Thyroid gland (tissue), 4 donors: Measurements from ENCODE around the gene MAGI2. TPM values are rescaled to one million over a fixed set of nuclear protein-coding genes. Genes with fewer than 3 reads are reported as not detected.

Experiments used
- DNase-seq, 2 donors: peaks; one replicate each; pipeline ENCODE4 v3.0.0-alpha.2; 2019
- H3K27ac ChIP-seq, 3 donors: fragments of 200-600 bp; sonication (generic); 1 replicate in 2 of 3; 2 replicates in 1 of 3; pipeline ENCODE4 v1.5.1; 2016 to 2019; ENCODE audit warnings: mild to moderate bottlenecking in 1 of 3, moderate library complexity in 1 of 3
- H3K27me3 ChIP-seq: fragments of 200-600 bp; sonication (generic); one replicate; pipeline ENCODE4 v1.5.1; 2019
- H3K36me3 ChIP-seq, 2 donors: fragments of 200-600 bp; sonication (generic); one replicate each; pipeline ENCODE4 v1.5.1; 2016 to 2019
- H3K4me1 ChIP-seq, 2 donors: fragments of 200-600 bp; sonication (generic); one replicate each; pipeline ENCODE4 v1.5.1; 2017 to 2019
- H3K4me3 ChIP-seq, 3 donors: fragments of 200-600 bp; sonication (generic); replicated peaks in 1 of 3; 1 replicate in 2 of 3; 2 replicates in 1 of 3; pipeline ENCODE4 v1.5.1; 2016; ENCODE audit warnings: mild to moderate bottlenecking in 1 of 3
- H3K9me3 ChIP-seq: fragments of 200-600 bp; sonication (generic); one replicate; pipeline ENCODE4 v1.5.1; 2017
- POLR2A ChIP-seq, 2 donors: fragments of 450-650 bp; IDR thresholded peaks; one replicate each; pipeline ENCODE4 v1.6.1; 2017; ENCODE audit warnings: antibody characterized with exemption in 2 of 2, mild to moderate bottlenecking in 2 of 2, moderate library complexity in 1 of 2
- WGBS, 2 donors: methylation state at CpG; one replicate each; pipeline ENCODE4 v1.1.5; 2017; 5-methylcytosine and 5-hydroxymethylcytosine counted together
- intact Hi-C: fragments of 100-400 bp; cut with DNase I; formaldehyde crosslinking; loops from one replicate; pipeline ENCODE4 v1.15.1; 2023
- total RNA-seq, 4 donors: library from RNA; depleted of rRNA; stranded (reverse); fragments of >200 nt; gene quantifications; one replicate each; pipeline ENCODE4 v1.2.3, GENCODE V29; 2016
- TF ChIP-seq, protein P1 (sequence below), 6 experiments: fragments of 200-600 bp in 3 of 6; fragments of 450-650 bp in 3 of 6; sonication (generic) in 3 of 6; IDR thresholded peaks; one replicate each; pipeline ENCODE4 v1.5.1; 2016 to 2019; ENCODE audit warnings: antibody characterized with exemption in 6 of 6, mild to moderate bottlenecking in 2 of 6, inconsistent platforms in 1 of 6, moderate library complexity in 1 of 6

The MAGI2 gene
- total RNA-seq, 4 donors from 2014 or later = 20.7 to 31.1 (median 26.0) TPM

DNA sequence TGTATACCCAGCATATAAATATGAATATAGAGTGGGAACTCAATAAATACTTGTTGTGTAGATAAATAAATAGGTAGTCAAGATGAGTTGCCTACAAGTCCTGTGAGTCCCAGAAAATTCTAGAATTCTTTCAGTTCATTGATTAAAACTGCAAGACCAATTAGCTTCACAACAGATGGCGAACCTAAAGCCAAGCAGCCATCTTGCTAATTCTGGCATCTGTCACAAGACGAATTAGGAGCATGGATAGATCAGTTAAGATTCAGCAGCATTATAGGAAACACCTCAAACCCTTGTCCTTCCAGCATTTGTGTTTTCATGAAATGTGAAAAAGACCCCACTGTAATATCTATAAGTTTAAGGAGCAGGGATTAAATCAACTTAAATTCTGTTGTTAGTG, 552.7 kb downstream of the MAGI2 start:
- 86 to 90% methylated on average over 2 of the region's 2 CpGs for WGBS, 2 donors
- intact Hi-C loops = no loop called here

DNA sequence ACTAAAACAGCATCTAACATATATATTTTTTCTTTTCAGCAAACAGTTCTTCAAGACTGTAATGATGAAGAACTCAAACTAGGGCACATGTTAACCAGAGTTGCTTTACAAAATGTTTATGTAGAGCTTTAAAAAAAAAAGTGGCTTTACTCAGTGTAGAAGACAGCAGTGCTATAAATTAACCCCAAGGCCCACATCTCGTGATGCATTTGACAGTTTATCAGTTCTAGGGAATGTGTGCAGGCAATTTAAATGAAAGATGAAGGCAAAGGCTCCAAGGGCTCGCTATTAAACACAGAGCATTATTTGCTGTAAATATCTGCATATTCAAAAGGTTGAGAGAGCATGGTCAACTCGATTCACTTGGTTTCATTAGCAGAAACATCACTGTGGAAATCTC, 558.1 kb downstream of the MAGI2 start:
- intact Hi-C loops = no loop called here
- TF ChIP-seq, protein P1, sequence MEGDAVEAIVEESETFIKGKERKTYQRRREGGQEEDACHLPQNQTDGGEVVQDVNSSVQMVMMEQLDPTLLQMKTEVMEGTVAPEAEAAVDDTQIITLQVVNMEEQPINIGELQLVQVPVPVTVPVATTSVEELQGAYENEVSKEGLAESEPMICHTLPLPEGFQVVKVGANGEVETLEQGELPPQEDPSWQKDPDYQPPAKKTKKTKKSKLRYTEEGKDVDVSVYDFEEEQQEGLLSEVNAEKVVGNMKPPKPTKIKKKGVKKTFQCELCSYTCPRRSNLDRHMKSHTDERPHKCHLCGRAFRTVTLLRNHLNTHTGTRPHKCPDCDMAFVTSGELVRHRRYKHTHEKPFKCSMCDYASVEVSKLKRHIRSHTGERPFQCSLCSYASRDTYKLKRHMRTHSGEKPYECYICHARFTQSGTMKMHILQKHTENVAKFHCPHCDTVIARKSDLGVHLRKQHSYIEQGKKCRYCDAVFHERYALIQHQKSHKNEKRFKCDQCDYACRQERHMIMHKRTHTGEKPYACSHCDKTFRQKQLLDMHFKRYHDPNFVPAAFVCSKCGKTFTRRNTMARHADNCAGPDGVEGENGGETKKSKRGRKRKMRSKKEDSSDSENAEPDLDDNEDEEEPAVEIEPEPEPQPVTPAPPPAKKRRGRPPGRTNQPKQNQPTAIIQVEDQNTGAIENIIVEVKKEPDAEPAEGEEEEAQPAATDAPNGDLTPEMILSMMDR (IDR thresholded peaks at IDR 0.05) = no peak
- no peak for DNase-seq
- no peak overlapping the region for H3K4me3 ChIP-seq
- no peaks in the 10 kb centered on the region for H3K36me3 ChIP-seq
- H3K27me3 ChIP-seq = no peaks in the 10 kb centered on the region
- WGBS, 2 donors = 77 to 78% methylated on average over 3 of the region's 3 CpGs
- no peaks in the 10 kb centered on the region for H3K4me1 ChIP-seq
- no peak overlapping the region for H3K27ac ChIP-seq
- H3K9me3 ChIP-seq = no peaks in the 10 kb centered on the region

More for the DNA sequence above, 552.7 kb downstream of the MAGI2 start:
- Histone ChIP-seq H3K36me3 (no peaks in the 10 kb centered on the region), H3K9me3 (no peaks in the 10 kb centered on the region), H3K27ac (no peak overlapping the region), H3K4me3 (no peak overlapping the region), H3K27me3 (no peaks in the 10 kb centered on the region), H3K4me1 (no peaks in the 10 kb centered on the region)
- no peak for DNase-seq
- TF ChIP-seq, protein P1 (IDR thresholded peaks at IDR 0.05) = no peak
- no peak for TF ChIP-seq POLR2A (IDR thresholded peaks at IDR 0.05)

GRCh38 chr7:78879206-78879605, 574.3 kb downstream of the MAGI2 start:
- WGBS, 2 donors = 83 to 88% methylated on average over 1 of the region's 1 CpG
- TF ChIP-seq, protein P1 (IDR thresholded peaks at IDR 0.05) = no peak
- TF ChIP-seq POLR2A (IDR thresholded peaks at IDR 0.05) = no peak
- Histone ChIP-seq H3K27me3 (no peaks in the 10 kb centered on the region), H3K27ac (no peak overlapping the region), H3K36me3 (no peaks in the 10 kb centered on the region), H3K4me3 (no peak overlapping the region), H3K4me1 (no peaks in the 10 kb centered on the region), H3K9me3 (no peaks in the 10 kb centered on the region)
- intact Hi-C loops = no loop called here
- no peak for DNase-seq

DNA sequence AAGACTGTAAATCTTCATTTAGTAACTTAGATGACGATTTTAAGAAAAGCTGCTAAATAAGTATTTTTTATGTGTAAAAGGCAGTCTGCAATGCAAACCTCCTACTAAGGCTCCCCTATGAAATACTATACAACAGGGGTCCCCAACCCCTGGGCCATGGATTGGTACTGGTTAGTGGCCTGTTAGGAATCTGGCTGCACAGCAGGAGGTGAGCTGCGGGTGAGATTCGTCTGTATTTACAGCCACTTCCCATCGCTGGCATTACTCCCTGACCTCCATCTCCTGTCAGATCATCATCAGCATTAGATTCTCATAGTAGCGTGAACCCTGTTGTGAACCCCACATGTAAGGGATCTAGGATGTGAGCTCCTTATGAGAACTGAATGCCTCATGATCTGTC, 580.4 kb downstream of the MAGI2 start:
- H3K9me3 ChIP-seq = no peaks in the 10 kb centered on the region
- no peak for DNase-seq
- H3K4me3 ChIP-seq = no peak overlapping the region
- intact Hi-C loops = no loop called here
- H3K27me3 ChIP-seq = no peaks in the 10 kb centered on the region
- no peak overlapping the region for H3K27ac ChIP-seq
- no peaks in the 10 kb centered on the region for H3K4me1 ChIP-seq
- 79 to 88% methylated on average over 3 to 5 of the region's 5 CpGs for WGBS, 2 donors
- H3K36me3 ChIP-seq = no peaks in the 10 kb centered on the region
- TF ChIP-seq POLR2A (IDR thresholded peaks at IDR 0.05) = no peak
- TF ChIP-seq, protein P1 (IDR thresholded peaks at IDR 0.05) = no peak

GRCh38 chr7:78864339-78864738, 589.1 kb downstream of the MAGI2 start:
- Histone ChIP-seq H3K27me3 (no peaks in the 10 kb centered on the region), H3K4me3 (no peak overlapping the region), H3K36me3 (no peaks in the 10 kb centered on the region), H3K9me3 (no peaks in the 10 kb centered on the region), H3K27ac (no peak overlapping the region), H3K4me1 (peaks cover 9 to 19% of the 10 kb centered on the region in 2 donors)
- intact Hi-C loops = no loop called here
- DNase-seq = no peak
- TF ChIP-seq, protein P1 (IDR thresholded peaks at IDR 0.05) = no peak
- no peak for TF ChIP-seq POLR2A (IDR thresholded peaks at IDR 0.05)
